HepG2 (cell line): ENCODE data around the gene TGFBRAP1.

Experiments
- AGO2 ChIP-seq: fragments of 200-400 bp; formaldehyde crosslinking; optimal IDR thresholded peaks from 2 replicates; pipeline ENCODE3; 2017; ENCODE audit warnings: mild to moderate bottlenecking, low read depth, low read length, moderate library complexity
- HMG20A ChIP-seq: IDR thresholded peaks from 2 replicates; pipeline ENCODE4 v1.6.1; 2016; ENCODE audit warnings: borderline replicate concordance
- KLF9 ChIP-seq: IDR thresholded peaks from 2 replicates; pipeline ENCODE4 v1.6.1; 2016; ENCODE audit warnings: low read depth
- TAF1 ChIP-seq: sonication (generic); formaldehyde crosslinking; IDR thresholded peaks from 2 replicates; pipeline ENCODE4 v1.4.0; 2020; ENCODE audit warnings: missing genetic modification reagents
- ZNF547 ChIP-seq: sonication (generic); formaldehyde crosslinking; IDR thresholded peaks from 2 replicates; pipeline ENCODE4 v1.5.1; 2020; ENCODE audit warnings: mild to moderate bottlenecking, missing genetic modification reagents
- ZNF564 ChIP-seq: sonication (generic); formaldehyde crosslinking; IDR thresholded peaks from 2 replicates; pipeline ENCODE4 v1.8.1; 2023; ENCODE audit warnings: mild to moderate bottlenecking, missing genetic modification reagents

DNA sequence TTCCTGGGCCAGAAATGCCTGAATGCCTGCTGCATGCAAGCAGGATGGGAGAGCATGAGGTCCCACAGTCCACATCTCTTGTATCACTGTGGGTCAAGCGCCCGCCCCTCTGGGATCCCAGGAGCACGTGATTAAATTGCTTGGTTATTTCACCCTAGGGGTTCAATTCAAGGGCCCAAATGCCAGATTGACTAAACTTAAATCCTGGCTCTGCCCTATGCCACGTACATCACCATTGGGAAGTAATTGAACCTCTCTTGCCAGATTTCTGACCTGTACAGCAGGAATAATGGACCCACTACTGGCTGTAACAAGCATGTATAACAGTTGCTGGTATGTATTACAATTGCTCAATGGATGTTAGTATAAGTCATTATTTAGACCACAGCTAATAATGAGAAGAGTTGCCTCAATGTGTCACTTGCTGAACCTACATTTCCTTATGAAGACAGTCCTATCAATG lies 49.4 kb upstream of the TGFBRAP1 start:
- TF ChIP-seq ZNF547 (no peak), HMG20A (CRISPR knock-in tag) (no peak), KLF9 (CRISPR knock-in tag) (no peak), TAF1 (CRISPR knock-in tag) (no peak), AGO2 (no peak), ZNF564 (CRISPR knock-in tag) (no peak)
